Ishikawa (cell line): ENCODE measurements around the gene CCDC141.

Source experiments
- CEBPB ChIP-seq: IDR thresholded peaks from 2 replicates; pipeline ENCODE4 v1.6.1; 2012
- CREB1 ChIP-seq: IDR thresholded peaks from 2 replicates; pipeline ENCODE4 v1.6.1; 2012; ENCODE audit warnings: low read depth
- EP300 ChIP-seq: IDR thresholded peaks from 2 replicates; pipeline ENCODE4 v1.6.1; 2012; ENCODE audit warnings: borderline replicate concordance
- TF ChIP-seq, protein P1 (sequence below): IDR thresholded peaks from 2 replicates; pipeline ENCODE4 v1.6.1; 2012; ENCODE audit warnings: low read depth, mild to moderate bottlenecking

DNA sequence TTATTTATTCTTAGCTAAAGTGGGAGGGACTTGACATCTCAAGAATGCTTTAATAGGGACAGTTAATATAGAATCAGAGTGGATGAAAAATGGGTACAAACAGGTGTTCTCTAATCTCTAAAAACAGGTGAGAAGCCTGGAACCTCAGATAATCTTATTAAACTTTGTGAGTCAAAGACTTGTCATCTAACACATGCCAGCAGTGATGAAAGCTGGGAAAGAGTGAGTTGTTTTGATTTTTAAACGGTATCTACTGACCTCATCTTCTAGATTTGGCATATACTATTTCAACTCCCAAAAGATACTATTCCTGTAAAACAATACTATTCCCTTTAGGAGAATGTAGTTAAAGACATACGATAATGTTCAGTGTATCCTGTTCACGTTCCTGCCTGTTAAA, 103.4 kb downstream of the CCDC141 start:
- TF ChIP-seq CREB1 (no peak), CEBPB (no peak), EP300 (no peak)
- TF ChIP-seq, protein P1, sequence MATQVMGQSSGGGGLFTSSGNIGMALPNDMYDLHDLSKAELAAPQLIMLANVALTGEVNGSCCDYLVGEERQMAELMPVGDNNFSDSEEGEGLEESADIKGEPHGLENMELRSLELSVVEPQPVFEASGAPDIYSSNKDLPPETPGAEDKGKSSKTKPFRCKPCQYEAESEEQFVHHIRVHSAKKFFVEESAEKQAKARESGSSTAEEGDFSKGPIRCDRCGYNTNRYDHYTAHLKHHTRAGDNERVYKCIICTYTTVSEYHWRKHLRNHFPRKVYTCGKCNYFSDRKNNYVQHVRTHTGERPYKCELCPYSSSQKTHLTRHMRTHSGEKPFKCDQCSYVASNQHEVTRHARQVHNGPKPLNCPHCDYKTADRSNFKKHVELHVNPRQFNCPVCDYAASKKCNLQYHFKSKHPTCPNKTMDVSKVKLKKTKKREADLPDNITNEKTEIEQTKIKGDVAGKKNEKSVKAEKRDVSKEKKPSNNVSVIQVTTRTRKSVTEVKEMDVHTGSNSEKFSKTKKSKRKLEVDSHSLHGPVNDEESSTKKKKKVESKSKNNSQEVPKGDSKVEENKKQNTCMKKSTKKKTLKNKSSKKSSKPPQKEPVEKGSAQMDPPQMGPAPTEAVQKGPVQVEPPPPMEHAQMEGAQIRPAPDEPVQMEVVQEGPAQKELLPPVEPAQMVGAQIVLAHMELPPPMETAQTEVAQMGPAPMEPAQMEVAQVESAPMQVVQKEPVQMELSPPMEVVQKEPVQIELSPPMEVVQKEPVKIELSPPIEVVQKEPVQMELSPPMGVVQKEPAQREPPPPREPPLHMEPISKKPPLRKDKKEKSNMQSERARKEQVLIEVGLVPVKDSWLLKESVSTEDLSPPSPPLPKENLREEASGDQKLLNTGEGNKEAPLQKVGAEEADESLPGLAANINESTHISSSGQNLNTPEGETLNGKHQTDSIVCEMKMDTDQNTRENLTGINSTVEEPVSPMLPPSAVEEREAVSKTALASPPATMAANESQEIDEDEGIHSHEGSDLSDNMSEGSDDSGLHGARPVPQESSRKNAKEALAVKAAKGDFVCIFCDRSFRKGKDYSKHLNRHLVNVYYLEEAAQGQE, result no peak
